ENCODE measurements around the gene MINDY4. TPM values are rescaled to one million over a fixed set of nuclear protein-coding genes. Genes with fewer than 3 reads are reported as not detected.

MINDY4 gene
- total RNA-seq, 1 experiment from 2014 or later, result 2.1 TPM

DNA sequence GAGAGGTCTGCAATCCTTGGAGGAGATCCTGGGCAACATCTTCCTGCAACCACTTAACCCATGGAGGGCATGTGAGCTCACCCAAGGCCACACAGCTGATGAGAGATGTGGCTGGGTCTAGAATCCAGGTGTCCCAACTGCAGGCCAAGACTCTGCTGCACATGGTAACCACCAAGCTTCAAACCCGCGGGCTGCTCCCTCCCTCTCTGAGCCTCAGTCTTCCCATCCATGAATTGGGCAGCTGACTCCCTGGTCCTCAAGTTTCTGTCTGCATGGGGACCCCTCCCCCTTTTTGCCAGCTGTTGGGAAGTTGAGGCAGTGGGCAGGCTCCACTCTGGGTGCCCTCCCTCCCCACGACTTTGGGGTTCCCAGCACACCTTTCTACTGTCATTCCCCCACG, 40.2 kb upstream of the MINDY4 start:
- TF ChIP-seq CTCF (IDR thresholded peaks at IDR 0.05; ENCODE audit: insufficient read depth in 1 of 2, low read depth in 1 of 2, low read length in 1 of 2, severe bottlenecking in 1 of 2, unreplicated experiment in 1 of 2), result no peak
- Mint-ChIP-seq H3K4me1 (ENCODE audit: low read depth, unreplicated experiment) (peaks cover 23% of the 10 kb centered on the region), H3K9me3 (ENCODE audit: unreplicated experiment) (peaks cover 3% of the 10 kb centered on the region), H3K27ac (ENCODE audit: unreplicated experiment) (no peak overlapping the region), H3K27me3 (ENCODE audit: insufficient read depth, unreplicated experiment) (no peaks in the 10 kb centered on the region), H3K4me3 (ENCODE audit: unreplicated experiment) (no peak overlapping the region), H3K36me3 (ENCODE audit: insufficient read depth, unreplicated experiment) (no peaks in the 10 kb centered on the region)
- no TSS peak for BruUV-seq (replicated peaks)
- H3K4me3 ChIP-seq (ENCODE audit: low read depth, low read length), result no peak overlapping the region
- H3K9me3 ChIP-seq, result no peaks in the 10 kb centered on the region
- no peaks in the 10 kb centered on the region for H3K27me3 ChIP-seq (replicated peaks; ENCODE audit: control insufficient read depth, insufficient read depth, low read length)
- intact Hi-C loops (cut with micrococcal nuclease; ENCODE audit: unreplicated experiment), result no loop called here
- ChIA-PET CTCF (no interaction called here), POLR2A (no interaction called here)
- peaks cover 19% of the 10 kb centered on the region for H3K4me1 ChIP-seq
- no peak for DNase-seq
- no peaks in the 10 kb centered on the region for H3K36me3 ChIP-seq (ENCODE audit: control insufficient read depth, insufficient read depth, low read length)

GRCh38 chr7:30731581-30731980, 39.6 kb upstream of the MINDY4 start:
- no peak for TF ChIP-seq CTCF (IDR thresholded peaks at IDR 0.05; ENCODE audit: insufficient read depth in 1 of 2, low read depth in 1 of 2, low read length in 1 of 2, severe bottlenecking in 1 of 2, unreplicated experiment in 1 of 2)
- intact Hi-C loops (cut with micrococcal nuclease; ENCODE audit: unreplicated experiment), result no loop called here
- no peaks in the 10 kb centered on the region for H3K27me3 Mint-ChIP-seq (ENCODE audit: insufficient read depth, unreplicated experiment)

GRCh38 chr7:30732606-30733005, 38.6 kb upstream of the MINDY4 start:
- H3K4me3 Mint-ChIP-seq (ENCODE audit: unreplicated experiment), result no peak overlapping the region
- H3K27ac Mint-ChIP-seq (ENCODE audit: unreplicated experiment), result no peak overlapping the region
- Histone ChIP-seq H3K4me3 (ENCODE audit: low read depth, low read length) (no peak overlapping the region), H3K4me1 (peaks cover 7% of the 10 kb centered on the region; the same call in 1 of the 2 replicates), H3K36me3 (ENCODE audit: control insufficient read depth, insufficient read depth, low read length) (no peaks in the 10 kb centered on the region), H3K9me3 (no peaks in the 10 kb centered on the region), H3K27me3 (replicated peaks; ENCODE audit: control insufficient read depth, insufficient read depth, low read length) (no peaks in the 10 kb centered on the region)
- POLR2A ChIA-PET, result no interaction called here
- no peak for DNase-seq
- H3K4me1 Mint-ChIP-seq (ENCODE audit: low read depth, unreplicated experiment), result peaks cover 14% of the 10 kb centered on the region
- peaks cover 4% of the 10 kb centered on the region for H3K27me3 Mint-ChIP-seq (ENCODE audit: insufficient read depth, unreplicated experiment)
- no peak for TF ChIP-seq CTCF (IDR thresholded peaks at IDR 0.05; ENCODE audit: insufficient read depth in 1 of 2, low read depth in 1 of 2, low read length in 1 of 2, severe bottlenecking in 1 of 2, unreplicated experiment in 1 of 2)
- H3K9me3 Mint-ChIP-seq (ENCODE audit: unreplicated experiment), result no peaks in the 10 kb centered on the region
- no peaks in the 10 kb centered on the region for H3K36me3 Mint-ChIP-seq (ENCODE audit: insufficient read depth, unreplicated experiment)
- CTCF ChIA-PET, result no interaction called here
- BruUV-seq (replicated peaks), result no TSS peak
- intact Hi-C loops (cut with micrococcal nuclease; ENCODE audit: unreplicated experiment), result no loop called here

More at GRCh38 chr7:30731581-30731980, 39.6 kb upstream of the MINDY4 start:
- Mint-ChIP-seq H3K36me3 (ENCODE audit: insufficient read depth, unreplicated experiment) (no peaks in the 10 kb centered on the region), H3K4me3 (ENCODE audit: unreplicated experiment) (no peak overlapping the region), H3K9me3 (ENCODE audit: unreplicated experiment) (no peaks in the 10 kb centered on the region), H3K27ac (ENCODE audit: unreplicated experiment) (no peak overlapping the region), H3K4me1 (ENCODE audit: low read depth, unreplicated experiment) (peaks cover 23% of the 10 kb centered on the region)
- no peak for DNase-seq
- Histone ChIP-seq H3K9me3 (no peaks in the 10 kb centered on the region), H3K4me1 (peaks cover 17% of the 10 kb centered on the region), H3K27me3 (replicated peaks; ENCODE audit: control insufficient read depth, insufficient read depth, low read length) (no peaks in the 10 kb centered on the region), H3K4me3 (ENCODE audit: low read depth, low read length) (no peak overlapping the region), H3K36me3 (ENCODE audit: control insufficient read depth, insufficient read depth, low read length) (no peaks in the 10 kb centered on the region)
- POLR2A ChIA-PET, result no interaction called here
- CTCF ChIA-PET, result no interaction called here
- BruUV-seq (replicated peaks), result no TSS peak
